ENCODE measurements around the gene CCIN.
"Not testable (repeated sequence)": the region's sequence is repeated elsewhere in the genome, so short reads cannot be mapped to it uniquely, and the experiment has no call there.

Gene CCIN

GRCh38 chr9:36141288-36141687 is 27.9 kb upstream of the CCIN start:
- no peak for DNase-seq

- no peak for DNase-seq
Observed at GRCh38 chr9:36141761-36142160, 27.4 kb upstream of the CCIN start.

- DNase-seq = no peak
Observed at GRCh38 chr9:36142510-36143244, 26.5 kb upstream of the CCIN start.

GRCh38 chr9:36143245-36143641 is 25.9 kb upstream of the CCIN start:
- no peak for DNase-seq

- no peak for DNase-seq
Observed at GRCh38 chr9:36144309-36145232, 24.6 kb upstream of the CCIN start.

- DNase-seq = no peak
Observed at GRCh38 chr9:36145970-36146369, 23.2 kb upstream of the CCIN start.

GRCh38 chr9:36146651-36147050 is 22.5 kb upstream of the CCIN start:
- DNase-seq = no peak

GRCh38 chr9:36147441-36148175 is 21.6 kb upstream of the CCIN start:
- DNase-seq = no peak

- peak; percentile 88 for DNase-seq
Observed at GRCh38 chr9:36148311-36149051, 20.7 kb upstream of the CCIN start.

GRCh38 chr9:36149197-36149596 is 20.0 kb upstream of the CCIN start:
- DNase-seq = peak; percentile 61

GRCh38 chr9:36150574-36151315 is 18.4 kb upstream of the CCIN start:
- no peak for DNase-seq

- DNase-seq = peak; percentile 54
Observed at GRCh38 chr9:36151316-36152210, 17.6 kb upstream of the CCIN start.

- no peak for DNase-seq
Observed at GRCh38 chr9:36152741-36153438, 16.3 kb upstream of the CCIN start.

- no peak for DNase-seq
Observed at GRCh38 chr9:36153746-36154145, 15.4 kb upstream of the CCIN start.

- peak; percentile 12 for DNase-seq
Observed at GRCh38 chr9:36154331-36154952, 14.7 kb upstream of the CCIN start.

GRCh38 chr9:36156116-36156515 is 13.1 kb upstream of the CCIN start:
- DNase-seq = no peak

- DNase-seq = no peak
Observed at GRCh38 chr9:36158122-36158521, 11.1 kb upstream of the CCIN start.

GRCh38 chr9:36158917-36159316 is 10.3 kb upstream of the CCIN start:
- peak; percentile 7 for DNase-seq

- DNase-seq = not testable (repeated sequence)
Observed at GRCh38 chr9:36159509-36159908, 9.7 kb upstream of the CCIN start.

- DNase-seq = not testable (repeated sequence)
Observed at GRCh38 chr9:36160126-36160525, 9.1 kb upstream of the CCIN start.

Measured in NCI-H226 (cell line).